GM19372 (cell line): Measurements from ENCODE around the gene CHST2.

Source experiments
- ATAC-seq: cut with Tn5 transposase; IDR thresholded peaks from one replicate; pipeline ENCODE4 v1.9.1; 2021; ENCODE audit warnings: mild to moderate bottlenecking, low read depth, moderate library complexity; ENCODE audit not compliant: unreplicated experiment

Gene CHST2

DNA sequence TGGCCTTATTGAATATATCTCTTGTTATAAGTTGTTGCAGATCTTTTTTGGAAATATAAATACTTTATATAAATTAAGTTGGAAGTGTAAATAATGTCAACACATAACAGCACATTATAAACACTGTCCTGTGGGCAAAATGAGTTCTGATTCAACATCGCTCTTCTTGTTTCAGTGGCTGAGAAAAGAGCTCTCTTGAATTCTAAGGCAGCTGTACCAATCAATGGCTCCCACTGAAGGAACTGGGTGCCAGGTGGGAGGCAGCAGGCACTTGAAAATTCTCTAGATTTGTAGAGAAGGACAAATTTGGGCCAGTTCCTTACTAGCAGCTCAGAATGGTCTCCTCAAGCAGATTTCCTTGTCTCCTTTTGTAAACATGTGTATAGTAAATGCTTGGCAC lies 45.6 kb downstream of the CHST2 start:
- peak; percentile 29 for ATAC-seq

DNA sequence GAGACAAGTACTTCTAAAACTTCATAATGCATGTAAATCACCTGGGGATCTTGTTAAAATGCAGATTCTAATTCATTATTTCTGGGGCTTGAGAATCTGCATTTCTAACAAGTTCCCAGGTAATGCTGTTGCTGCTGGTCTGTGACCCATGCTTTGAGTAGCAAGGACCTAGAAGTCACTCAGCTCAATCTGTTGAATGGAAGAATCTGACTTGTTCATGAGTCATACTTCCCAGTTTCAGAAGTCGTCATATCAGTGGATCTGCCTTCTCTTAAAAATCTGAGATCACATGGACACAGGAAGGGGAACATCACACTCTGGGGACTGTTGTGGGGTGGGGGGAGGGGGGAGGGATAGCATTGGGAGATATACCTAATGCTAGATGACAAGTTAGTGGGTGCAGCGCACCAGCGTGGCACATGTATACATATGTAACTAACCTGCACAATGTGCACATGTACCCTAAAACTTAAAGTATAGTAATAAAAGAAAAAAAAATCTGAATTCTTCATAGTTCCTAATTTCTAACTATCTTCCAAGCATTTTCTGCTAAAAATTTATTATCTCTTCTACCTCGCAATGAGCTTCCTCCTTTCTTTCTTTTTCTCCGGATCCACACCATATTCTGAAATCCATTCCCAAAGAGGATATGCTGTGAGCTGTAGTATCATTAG lies 46.2 kb downstream of the CHST2 start:
- ATAC-seq, result peak; percentile 62

DNA sequence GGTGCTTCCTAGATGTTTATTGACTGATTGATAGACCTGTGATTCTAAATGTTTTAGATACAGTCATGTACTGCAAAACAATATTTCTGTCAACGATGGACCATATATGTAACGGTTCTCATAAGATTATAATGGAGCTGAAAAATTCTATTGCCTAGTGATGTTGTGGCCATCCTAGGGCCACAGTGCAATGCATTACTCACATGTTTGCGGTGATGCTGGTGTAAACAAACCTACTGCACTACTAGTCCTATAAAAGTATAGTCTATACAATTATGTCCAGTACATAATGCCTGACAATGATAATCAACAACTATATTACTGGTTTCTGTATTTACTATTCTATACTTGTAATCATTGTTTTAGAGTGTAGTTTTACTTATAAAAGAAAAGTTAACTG lies 46.8 kb downstream of the CHST2 start:
- ATAC-seq, result no peak

DNA sequence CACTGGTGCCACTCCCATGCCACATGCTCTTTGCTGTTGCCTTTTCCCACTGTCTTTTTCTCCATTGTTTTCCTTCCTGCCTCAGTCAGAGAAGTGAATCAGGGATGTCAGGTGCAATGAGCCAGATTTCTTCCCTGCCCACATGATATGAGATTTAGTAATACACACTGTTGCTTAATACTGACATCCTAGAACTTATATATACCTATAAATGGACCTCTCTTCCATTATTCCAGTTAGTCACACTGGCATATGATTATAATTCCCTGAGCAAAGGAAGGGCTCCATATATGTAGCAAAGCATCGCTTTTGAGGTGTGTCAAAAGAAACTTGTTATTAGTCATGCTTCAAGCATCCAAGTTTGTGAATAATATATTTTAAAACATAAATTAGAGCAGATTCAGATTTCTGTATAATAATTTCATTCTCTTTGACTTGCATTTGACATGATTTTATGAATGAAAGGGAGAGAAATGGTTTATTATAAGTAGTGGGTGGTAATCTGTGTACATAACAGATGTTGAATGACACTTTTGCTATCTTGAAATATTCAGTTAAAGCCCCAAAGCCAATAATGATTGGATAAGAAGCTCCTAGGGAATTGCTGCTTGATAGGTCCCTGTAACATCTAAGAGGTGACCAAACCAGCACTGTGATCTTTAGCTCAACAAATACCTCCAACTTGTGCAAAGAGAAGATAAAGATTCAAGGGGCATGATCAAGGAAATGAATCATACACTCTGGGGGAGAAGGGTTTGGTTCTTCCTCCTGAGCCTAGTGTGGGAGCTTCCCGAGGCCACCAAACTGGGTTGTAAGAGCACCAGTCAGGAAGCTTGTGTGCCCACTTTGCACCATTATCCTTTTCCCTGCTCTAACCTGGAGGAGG lies 48.6 kb downstream of the CHST2 start:
- no peak for ATAC-seq

DNA sequence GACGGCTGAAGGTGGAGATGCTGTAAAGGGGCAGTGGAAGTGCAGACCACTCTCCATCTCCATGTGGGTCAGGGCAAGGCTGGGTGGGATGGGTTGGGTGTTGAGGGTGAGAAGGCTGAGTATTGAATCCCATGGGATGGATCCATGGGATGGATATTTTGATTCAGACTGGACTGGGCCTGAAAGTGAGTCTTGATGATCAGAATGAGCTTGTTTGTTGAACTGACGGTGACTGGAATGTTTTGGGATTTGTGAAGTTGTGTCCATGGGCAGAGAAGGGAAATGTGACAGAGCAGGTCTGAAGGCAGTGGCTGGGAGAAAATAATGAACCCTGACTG lies 49.3 kb downstream of the CHST2 start:
- ATAC-seq, result no peak

DNA sequence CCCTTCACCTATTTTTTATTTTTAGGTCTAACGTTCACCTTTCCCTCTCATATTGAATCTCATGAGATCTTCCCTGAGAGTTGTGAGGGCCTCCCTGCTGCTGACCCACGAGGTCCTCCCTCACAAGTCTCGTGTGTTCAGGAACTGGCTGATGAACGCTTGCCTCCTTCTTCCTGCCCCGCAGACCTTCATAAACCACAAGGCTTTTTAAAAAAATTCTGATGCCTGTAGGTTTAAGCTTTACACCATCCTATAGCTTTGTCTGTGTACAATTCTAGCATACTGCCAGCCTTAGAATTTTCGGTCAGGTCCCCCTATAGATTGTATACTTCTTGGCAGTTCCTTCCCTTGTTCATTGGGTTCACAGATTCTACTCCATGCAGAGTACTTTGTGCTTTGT lies 50.5 kb downstream of the CHST2 start:
- no peak for ATAC-seq

DNA sequence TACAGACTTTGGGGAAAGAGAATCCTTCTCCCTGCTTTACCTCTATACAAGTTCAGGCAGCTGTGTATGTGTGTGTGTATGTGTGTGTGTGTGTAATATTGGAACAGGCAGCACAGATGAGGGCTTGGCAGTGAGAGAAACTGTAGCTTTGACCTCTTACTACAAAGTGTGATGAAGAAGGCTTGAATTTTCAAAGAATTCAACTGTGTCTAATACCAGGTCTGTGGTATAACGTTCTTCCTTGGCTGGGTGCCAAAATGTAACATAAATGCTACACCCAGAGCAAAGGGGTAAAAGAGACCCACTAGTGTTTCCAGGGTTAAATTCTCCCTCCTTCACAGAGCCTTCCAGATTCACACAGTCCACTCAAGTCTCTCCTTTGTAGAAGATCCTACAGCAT lies 51.1 kb downstream of the CHST2 start:
- peak; percentile 13 for ATAC-seq

DNA sequence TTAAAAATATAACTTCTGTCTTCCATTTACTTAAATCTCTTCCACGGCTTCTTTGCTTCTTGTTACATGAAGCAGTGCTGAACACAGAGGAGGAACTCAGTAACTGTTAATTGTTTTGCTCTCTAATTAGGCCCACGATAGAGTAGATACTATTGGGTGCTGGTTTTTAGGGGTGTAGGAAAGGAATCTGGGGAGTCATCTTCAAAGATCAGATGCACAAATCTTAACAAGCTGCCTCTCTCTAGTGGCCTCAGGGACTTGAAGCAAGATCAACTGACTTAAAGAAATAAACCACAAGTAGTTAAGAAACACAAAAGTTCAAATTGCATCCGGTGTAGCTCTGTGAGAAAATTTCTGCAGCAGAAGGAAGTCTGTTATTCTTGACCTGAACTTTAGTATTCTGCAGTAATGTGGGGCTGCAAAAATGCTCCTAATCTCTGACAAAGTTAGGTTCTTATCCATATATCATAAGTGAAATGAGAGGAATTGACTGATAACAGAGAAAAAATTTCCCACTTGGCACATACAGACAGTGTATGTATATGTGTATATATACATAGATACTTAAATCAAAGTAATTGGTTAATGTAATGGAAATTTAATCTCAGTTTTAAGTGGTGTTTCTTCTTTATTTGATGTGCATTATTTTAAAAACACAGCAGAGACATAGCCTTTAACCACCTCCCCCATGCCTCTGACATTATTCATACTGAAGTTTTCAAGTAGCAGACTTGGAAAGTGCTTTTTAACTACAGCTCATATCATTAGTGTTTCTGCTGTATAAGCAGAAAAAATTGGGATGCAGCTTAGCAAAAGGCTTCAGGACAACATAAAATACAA lies 51.8 kb downstream of the CHST2 start:
- peak; percentile 85 for ATAC-seq

DNA sequence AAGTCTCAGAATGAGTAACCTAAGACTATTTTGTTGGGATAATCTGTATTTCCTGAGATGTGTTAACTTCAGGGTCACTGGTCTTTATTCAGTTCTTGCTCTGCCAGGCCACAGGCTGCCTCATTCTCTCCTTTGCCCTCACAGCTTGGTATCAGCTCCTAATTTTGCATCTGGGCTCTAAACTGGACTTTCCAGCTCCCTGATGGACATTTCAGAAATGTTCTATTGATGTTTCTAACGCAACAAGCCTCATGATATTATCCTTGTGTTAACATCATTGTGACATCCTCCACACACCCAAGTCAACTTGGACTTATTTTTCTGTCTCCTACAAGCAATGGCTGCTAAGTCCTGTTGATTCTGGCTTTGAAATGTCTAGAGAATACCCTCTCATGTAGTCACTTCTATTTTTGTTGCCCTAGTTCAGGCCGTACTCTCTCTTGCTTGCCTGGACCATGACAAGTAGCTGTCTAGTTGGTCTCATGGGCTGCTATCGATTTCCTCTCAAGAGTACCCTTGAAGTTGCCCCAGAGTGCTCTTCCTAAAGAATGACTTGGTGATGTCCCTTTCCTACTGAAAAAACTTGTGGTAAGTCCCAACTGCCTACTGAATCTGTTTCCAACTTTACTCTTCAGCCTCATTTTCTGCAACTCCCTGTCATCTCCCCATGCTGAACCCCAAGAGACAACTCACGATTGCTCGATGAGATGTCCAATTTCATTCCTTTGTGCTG lies 52.7 kb downstream of the CHST2 start:
- ATAC-seq, result no peak

DNA sequence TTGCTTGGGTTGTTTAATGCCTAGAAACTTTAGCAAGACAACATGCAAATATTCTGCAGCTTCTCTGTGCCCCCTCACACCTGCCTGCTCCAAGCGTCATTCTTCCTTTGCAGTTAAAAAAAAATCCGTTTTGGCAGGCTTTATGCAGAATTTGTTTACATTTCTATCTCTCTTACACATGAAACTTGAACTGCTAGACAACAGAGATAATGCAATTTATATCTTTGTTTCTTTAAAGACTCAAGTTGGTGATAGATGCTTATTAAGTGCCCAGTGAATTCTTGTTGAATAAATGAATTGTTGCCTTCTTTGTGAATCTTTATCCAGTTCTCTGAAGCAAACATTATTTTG lies 53.2 kb downstream of the CHST2 start:
- ATAC-seq, result no peak

DNA sequence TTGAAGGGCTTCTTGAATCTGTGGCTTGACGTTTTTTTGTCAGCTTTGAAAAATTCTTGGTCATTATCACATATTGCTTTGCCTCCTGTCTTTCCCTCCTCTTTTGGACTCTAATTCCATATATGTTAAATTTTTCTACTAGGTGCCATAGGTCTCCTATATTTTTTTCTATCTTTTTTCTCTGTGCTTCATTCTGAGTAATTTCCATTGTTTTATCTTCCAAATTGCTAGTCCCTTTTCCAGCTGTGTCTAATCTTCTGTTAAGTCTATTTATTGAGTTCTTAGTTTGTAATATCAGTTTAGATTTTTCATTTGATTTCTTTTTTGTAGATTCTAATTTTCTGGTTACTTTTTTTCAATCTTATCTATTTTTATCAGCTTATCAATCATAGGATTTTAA lies 53.7 kb downstream of the CHST2 start:
- ATAC-seq, result no peak
